GM18951 (cell line): Measurements from ENCODE around the gene BTNL2.

ENCODE experiments used
- POLR2A ChIP-seq: IDR thresholded peaks from 4 replicates; pipeline ENCODE4 v1.6.1; 2011; ENCODE audit warnings: mild to moderate bottlenecking; ENCODE audit not compliant: insufficient read length, insufficient read depth; ENCODE audit errors: extremely low read depth
- in situ Hi-C: fragments of 300-500 bp; cut with MboI; formaldehyde crosslinking; loops from one replicate; pipeline ENCODE4 v1.12.0; 2022; ENCODE audit warnings: low sequenced_read_pairs, mixed read lengths, inconsistent platforms; ENCODE audit not compliant: unreplicated experiment

The BTNL2 gene

GRCh38 chr6:32432050-32432450, 25.1 kb upstream of the BTNL2 start:
- TF ChIP-seq POLR2A, result no peak
- in situ Hi-C loops, result no loop called here

- TF ChIP-seq POLR2A, result no peak
- in situ Hi-C loops, result no loop called here
These were observed 24.2 kb upstream of the BTNL2 start for GRCh38 chr6:32431142-32431541.

GRCh38 chr6:32430179-32430578, 23.2 kb upstream of the BTNL2 start:
- in situ Hi-C loops, result no loop called here
- no peak for TF ChIP-seq POLR2A

- in situ Hi-C loops, result loop anchor here (5.0 to 10.0 kb wide), 2 partner anchors 287 to 364 kb away; no protein-coding TSS in a partner anchor
- no peak for TF ChIP-seq POLR2A
These were observed 21.0 kb upstream of the BTNL2 start for GRCh38 chr6:32427934-32428474.

- TF ChIP-seq POLR2A, result no peak
- in situ Hi-C loops, result loop anchor here (5.0 to 10.0 kb wide), 2 partner anchors 288 to 365 kb away; no protein-coding TSS in a partner anchor
These were observed 20.2 kb upstream of the BTNL2 start for GRCh38 chr6:32427218-32427617.

- in situ Hi-C loops, result loop anchor here (5.0 to 10.0 kb wide), 2 partner anchors 288 to 366 kb away; no protein-coding TSS in a partner anchor
- no peak for TF ChIP-seq POLR2A
These were observed 19.4 kb upstream of the BTNL2 start for GRCh38 chr6:32426338-32426737.

- in situ Hi-C loops, result loop anchor here (5.0 to 10.0 kb wide), 2 partner anchors 290 to 368 kb away; no protein-coding TSS in a partner anchor
- no peak for TF ChIP-seq POLR2A
These were observed 17.8 kb upstream of the BTNL2 start for GRCh38 chr6:32424589-32425300.

- in situ Hi-C loops, result no loop called here
- TF ChIP-seq POLR2A, result no peak
These were observed 9.1 kb upstream of the BTNL2 start for GRCh38 chr6:32416036-32416435.

GRCh38 chr6:32415521-32416019, 8.6 kb upstream of the BTNL2 start:
- no peak for TF ChIP-seq POLR2A
- in situ Hi-C loops, result no loop called here

GRCh38 chr6:32413427-32414047, 6.6 kb upstream of the BTNL2 start:
- in situ Hi-C loops, result no loop called here
- no peak for TF ChIP-seq POLR2A

- in situ Hi-C loops, result no loop called here
These were observed 4.8 kb upstream of the BTNL2 start for GRCh38 chr6:32411566-32412327.

GRCh38 chr6:32410906-32411305, 3.9 kb upstream of the BTNL2 start:
- in situ Hi-C loops, result no loop called here
- no peak for TF ChIP-seq POLR2A

More at GRCh38 chr6:32411566-32412327, 4.8 kb upstream of the BTNL2 start:
- TF ChIP-seq POLR2A, result no peak

GRCh38 chr6:32406197-32406596, 784 bp downstream of the BTNL2 start:
- TF ChIP-seq POLR2A, result no peak
- in situ Hi-C loops, result loop anchor here (10.0 kb wide), 1 partner anchor 161 kb away; no protein-coding TSS in a partner anchor
